WTC11 (cell line): Measurements from ENCODE around the gene UBN1. TPM values are rescaled to one million over a fixed set of nuclear protein-coding genes. Genes with fewer than 3 reads are reported as not detected.

Experiments
- ATAC-seq: fragments of 200-7000 bp; cut with Tn5 transposase; 2 replicates; pipeline ENCODE4 v1.10.0; 2021; ENCODE audit warnings: mild to moderate bottlenecking, moderate library complexity
- CTCF ChIA-PET: fragments of 300-600 bp; sonication (Branson Sonifier 250); formaldehyde crosslinking; loops from one replicate; lab custom pipeline; 2021; ENCODE audit warnings: antibody characterized with exemption; lab: Charles Lee
- POLR2A ChIA-PET: fragments of 350-600 bp; sonication (Branson Sonifier 250); formaldehyde crosslinking; loops from one replicate; lab custom pipeline; 2021; ENCODE audit warnings: antibody characterized with exemption; lab: Charles Lee
- DNase-seq: peaks from one replicate; pipeline ENCODE4 v3.0.0; 2021; ENCODE audit warnings: low spot score
- H3K27ac Mint-ChIP-seq: 2 replicates; pipeline ENCODE4 v1.8.0; 2021; ENCODE audit warnings: mixed read lengths
- H3K27me3 Mint-ChIP-seq: 2 replicates; pipeline ENCODE4 v1.8.0; 2021; ENCODE audit warnings: low read depth, mild to moderate bottlenecking, moderate library complexity, mixed read lengths
- H3K36me3 Mint-ChIP-seq: 2 replicates; pipeline ENCODE4 v1.8.0; 2021; ENCODE audit warnings: mixed read lengths
- H3K4me1 Mint-ChIP-seq: 2 replicates; pipeline ENCODE4 v1.8.0; 2022; ENCODE audit warnings: mixed read lengths
- H3K4me3 Mint-ChIP-seq: 2 replicates; pipeline ENCODE4 v1.8.0; 2021; ENCODE audit warnings: mild to moderate bottlenecking, moderate library complexity, mixed read lengths
- H3K9me3 Mint-ChIP-seq: 2 replicates; pipeline ENCODE4 v1.8.0; 2021; ENCODE audit warnings: mixed read lengths
- ATF2 ChIP-seq: sonication (generic); formaldehyde crosslinking; IDR thresholded peaks from 2 replicates; pipeline ENCODE4 v1.8.1; 2022; ENCODE audit warnings: low read depth, missing genetic modification reagents, borderline replicate concordance
- ERG ChIP-seq: fragments of 250-450 bp; sonication (Bioruptor Pico); IDR thresholded peaks from 2 replicates; pipeline ENCODE4 v1.8.0; 2021; ENCODE audit warnings: mild to moderate bottlenecking
- FOXJ3 ChIP-seq: sonication (generic); formaldehyde crosslinking; IDR thresholded peaks from 2 replicates; pipeline ENCODE4 v1.9.0; 2021; ENCODE audit warnings: missing genetic modification reagents, mild to moderate bottlenecking, borderline replicate concordance
- FOXK1 ChIP-seq: sonication (generic); formaldehyde crosslinking; IDR thresholded peaks from 2 replicates; pipeline ENCODE4 v1.8.0; 2022; ENCODE audit warnings: mild to moderate bottlenecking, moderate library complexity, missing genetic modification reagents
- FOXP1 ChIP-seq: sonication (generic); formaldehyde crosslinking; IDR thresholded peaks from 2 replicates; pipeline ENCODE4 v1.8.0; 2022; ENCODE audit warnings: missing genetic modification reagents, mild to moderate bottlenecking, moderate library complexity, borderline replicate concordance
- GRHL2 ChIP-seq: fragments of 250-450 bp; sonication (Bioruptor Pico); IDR thresholded peaks from 2 replicates; pipeline ENCODE4 v1.8.0; 2022; ENCODE audit warnings: mild to moderate bottlenecking, moderate library complexity; ENCODE audit not compliant: insufficient replicate concordance, severe bottlenecking
- IRF2 ChIP-seq: sonication (generic); formaldehyde crosslinking; IDR thresholded peaks from 2 replicates; pipeline ENCODE4 v1.8.0; 2022; ENCODE audit warnings: low read depth, missing genetic modification reagents, borderline replicate concordance
- NFATC4 ChIP-seq: fragments of 250-450 bp; sonication (Bioruptor Pico); IDR thresholded peaks from 2 replicates; pipeline ENCODE4 v1.9.0; 2021; ENCODE audit warnings: mild to moderate bottlenecking
- NFYB ChIP-seq: sonication (generic); formaldehyde crosslinking; conservative IDR thresholded peaks from 2 replicates; pipeline ENCODE4 v1.8.0; 2022; ENCODE audit warnings: low read depth, missing genetic modification reagents
- OVOL2 ChIP-seq: fragments of 250-450 bp; sonication (Bioruptor Pico); IDR thresholded peaks from 2 replicates; pipeline ENCODE4 v1.9.0; 2021; ENCODE audit warnings: mild to moderate bottlenecking, borderline replicate concordance
- PRDM15 ChIP-seq: sonication (generic); formaldehyde crosslinking; IDR thresholded peaks from 2 replicates; pipeline ENCODE4 v1.8.0; 2022; ENCODE audit warnings: missing genetic modification reagents
- PRRX2 ChIP-seq: fragments of 250-450 bp; sonication (Bioruptor Pico); IDR thresholded peaks from 2 replicates; pipeline ENCODE4 v1.8.0; 2021; ENCODE audit warnings: mild to moderate bottlenecking
- RORB ChIP-seq: fragments of 250-450 bp; sonication (Bioruptor Pico); IDR thresholded peaks from 2 replicates; pipeline ENCODE4 v1.9.0; 2021; ENCODE audit warnings: mild to moderate bottlenecking
- SMAD3 ChIP-seq: sonication (generic); formaldehyde crosslinking; IDR thresholded peaks from 2 replicates; pipeline ENCODE4 v1.8.0; 2022; ENCODE audit warnings: missing genetic modification reagents, mild to moderate bottlenecking, borderline replicate concordance
- SMAD4 ChIP-seq: sonication (generic); formaldehyde crosslinking; IDR thresholded peaks from 2 replicates; pipeline ENCODE4 v1.8.0; 2022; ENCODE audit warnings: mild to moderate bottlenecking, missing genetic modification reagents
- TCF7 ChIP-seq: sonication (generic); formaldehyde crosslinking; IDR thresholded peaks from 2 replicates; pipeline ENCODE4 v1.8.0; 2022; ENCODE audit warnings: mild to moderate bottlenecking, low read depth, missing genetic modification reagents, moderate library complexity
- ZMAT4 ChIP-seq: fragments of 250-450 bp; sonication (Bioruptor Pico); IDR thresholded peaks from 2 replicates; pipeline ENCODE4 v1.9.0; 2021; ENCODE audit warnings: mild to moderate bottlenecking
- ZNF138 ChIP-seq: sonication (generic); formaldehyde crosslinking; conservative IDR thresholded peaks from 2 replicates; pipeline ENCODE4 v1.8.1; 2022; ENCODE audit warnings: mild to moderate bottlenecking, moderate library complexity, missing genetic modification reagents
- ZNF423 ChIP-seq: fragments of 250-450 bp; sonication (Bioruptor Pico); IDR thresholded peaks from 2 replicates; pipeline ENCODE4 v2.1.2; 2022; ENCODE audit warnings: mild to moderate bottlenecking, moderate library complexity
- ZNF512 ChIP-seq: sonication (generic); formaldehyde crosslinking; IDR thresholded peaks from 2 replicates; pipeline ENCODE4 v1.8.1; 2022; ENCODE audit warnings: missing genetic modification reagents, borderline replicate concordance
- ZNF532 ChIP-seq: fragments of 250-450 bp; sonication (Bioruptor Pico); IDR thresholded peaks from 2 replicates; pipeline ENCODE4 v1.9.0; 2021; ENCODE audit warnings: mild to moderate bottlenecking, borderline replicate concordance
- ZNF671 ChIP-seq: fragments of 250-450 bp; sonication (Bioruptor Pico); IDR thresholded peaks from 2 replicates; pipeline ENCODE4 v1.8.0; 2021; ENCODE audit warnings: mild to moderate bottlenecking
- total RNA-seq: library from RNA; stranded (reverse); gene quantifications from 3 replicates; pipeline ENCODE4 v1.2.3, GENCODE V29; 2021

Gene UBN1
- total RNA-seq, 1 experiment from 2014 or later, result 38.5 TPM

- TF ChIP-seq PRDM15 (CRISPR knock-in tag) (no peak), FOXP1 (CRISPR knock-in tag) (no peak), FOXK1 (no peak), ZNF423 (CRISPR knock-in tag) (no peak)
- TF ChIP-seq, all 79 proteins: peak for 0
Measured at GRCh38 chr16:4852221-4852872, 5.1 kb downstream of the UBN1 start (continued).

GRCh38 chr16:4855371-4855770 lies 8.1 kb downstream of the UBN1 start:
- Mint-ChIP-seq H3K4me1 (0 out of 2 replicates have a peak, but pooled peaks cover under 1% of the 10 kb centered on the region), H3K4me3 (no peak overlapping the region), H3K27ac (no peak overlapping the region), H3K27me3 (no peaks in the 10 kb centered on the region), H3K36me3 (peaks cover 58% of the 10 kb centered on the region), H3K9me3 (no peaks in the 10 kb centered on the region)
- DNase-seq, result no peak
- TF ChIP-seq ZNF671 (no peak), NFATC4 (CRISPR knock-in tag) (no peak), RORB (CRISPR knock-in tag) (no peak), ZMAT4 (no peak), PRRX2 (CRISPR knock-in tag) (no peak), ZNF512 (CRISPR knock-in tag) (no peak), OVOL2 (no peak), ERG (CRISPR knock-in tag) (no peak), TCF7 (CRISPR knock-in tag) (no peak), ATF2 (no peak), ZNF138 (CRISPR knock-in tag) (no peak)
- POLR2A ChIA-PET, result no interaction called here
- no peak for ATAC-seq
- CTCF ChIA-PET, result no interaction called here

GRCh38 chr16:4855804-4856203 lies 8.5 kb downstream of the UBN1 start:
- no peak for DNase-seq
- H3K36me3 Mint-ChIP-seq, result peaks cover 62% of the 10 kb centered on the region
- CTCF ChIA-PET, result interaction anchor here (1.5 kb wide), 1 partner anchor 100 kb away, joined by 3 read pairs; no protein-coding TSS in a partner anchor
- no peak overlapping the region for H3K27ac Mint-ChIP-seq
- no peaks in the 10 kb centered on the region for H3K9me3 Mint-ChIP-seq
- no peak overlapping the region for H3K4me3 Mint-ChIP-seq
- H3K27me3 Mint-ChIP-seq, result no peaks in the 10 kb centered on the region
- H3K4me1 Mint-ChIP-seq, result no peaks in the 10 kb centered on the region
- no peak for ATAC-seq
- POLR2A ChIA-PET, result no interaction called here
- TF ChIP-seq GRHL2 (no peak), SMAD4 (no peak), ZNF532 (no peak), NFYB (no peak), SMAD3 (CRISPR knock-in tag) (no peak), FOXJ3 (CRISPR knock-in tag) (no peak), IRF2 (CRISPR knock-in tag) (no peak)
